ENCODE results near the gene GRAMD2B. TPM values are rescaled to one million over a fixed set of nuclear protein-coding genes. Genes with fewer than 3 reads are reported as not detected.

Gene GRAMD2B
- total and polyA plus RNA-seq, 2 of the 13 experiments (the other 11 are each of a cell fraction or from before 2014, with no cell fraction given) = 8.1 to 10.6 TPM

DNA sequence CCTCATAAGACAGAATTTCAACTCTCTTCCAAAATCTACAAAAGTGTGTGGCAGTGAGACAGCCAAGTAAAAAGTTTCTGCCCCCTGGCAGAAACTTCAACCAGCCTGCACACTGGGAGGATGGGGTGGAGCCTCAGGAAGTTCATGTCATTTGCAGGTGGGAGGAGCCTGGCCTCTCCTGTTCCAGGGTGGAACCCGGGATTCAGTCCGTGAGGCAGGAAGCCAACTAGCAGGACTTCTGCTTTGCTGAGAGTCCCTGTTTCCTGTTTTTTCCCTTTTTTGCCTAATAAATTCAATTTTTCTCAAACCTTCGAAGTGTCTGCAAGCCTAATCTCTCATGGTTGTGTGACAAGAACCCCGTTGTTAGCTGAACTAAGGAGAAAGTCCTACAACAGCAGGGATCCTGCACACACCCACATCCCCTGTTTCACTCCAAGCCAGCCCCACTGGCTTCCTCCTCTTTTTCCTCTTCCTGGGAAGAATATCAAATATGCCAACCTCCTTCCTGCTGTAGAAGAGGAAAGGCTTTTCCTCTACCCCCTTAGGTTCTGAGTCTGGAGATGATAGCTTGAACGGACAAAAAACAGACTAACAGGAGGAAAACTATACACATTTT, 102.5 kb downstream of the GRAMD2B start:
- Histone ChIP-seq H3K4me1 (ENCODE audit: insufficient read depth, low read length) (0 out of 2 replicates have a peak, but pooled peaks cover 7% of the 10 kb centered on the region), H3K9me3 (ENCODE audit: low read length) (no peaks in the 10 kb centered on the region), H3K4me2 (ENCODE audit: low read depth, low read length) (peak overlapping the region; percentile 82), H3K79me2 (ENCODE audit: insufficient read depth, low read length) (no peaks in the 10 kb centered on the region), H3K36me3 (replicated peaks in 1 of 2; ENCODE audit: control insufficient read depth in 1 of 2, insufficient read depth in 2 of 2, low read length in 2 of 2) (no peaks in the 10 kb centered on the region), H3K4me3 (replicated peaks in 1 of 3; ENCODE audit: insufficient read depth in 1 of 3, low read depth in 2 of 3, low read length in 3 of 3) (peak overlapping the region; percentile 16 to 52 (median 46); a peak in 5 of 6 replicates), H4K20me1 (ENCODE audit: insufficient read depth, low read length) (no peaks in the 10 kb centered on the region), H3K9ac (ENCODE audit: insufficient read depth, low read depth, low read length) (peak overlapping the region; percentile 66; the same call in 1 of the 2 replicates), H3K27me3 (ENCODE audit: control insufficient read depth in 1 of 2, insufficient read depth in 2 of 2, low read length in 2 of 2) (no peaks in the 10 kb centered on the region), H2AFZ (ENCODE audit: low read length) (peak overlapping the region; percentile 93), H3K27ac (ENCODE audit: extremely low read length, insufficient read depth, low read length) (no peak overlapping the region)
- CTCF ChIA-PET (ENCODE audit: low intra/inter-chr PET ratio, low total read pairs) = no interaction called here
- in situ Hi-C loops (cut with HindIII; ENCODE audit: extremely low pct_ligation_motif_present, low pct_unique_long_range_greater_than_20kb) (no loop called here), intact Hi-C loops (cut with micrococcal nuclease; ENCODE audit: unreplicated experiment) (loop anchor here (5.0 kb wide), 1 partner anchor 1793 kb away; no protein-coding TSS in a partner anchor)
- peak; percentile 40 for DNase-seq (ENCODE audit: low spot score)
- ATAC-seq = peak; percentile 95
- 17% methylated on average over 5 of the region's 5 CpGs for WGBS (ENCODE audit: low lambda C conversion rate)
- TF ChIP-seq POLR2G (IDR thresholded peaks at IDR 0.05; ENCODE audit: low read depth, low read length) = peak; percentile 72
- TF ChIP-seq IKZF1 (IDR thresholded peaks at IDR 0.05) = no peak
- TF ChIP-seq KAT8 (CRISPR knock-in tag; IDR thresholded peaks at IDR 0.05) = peak; percentile 67; the same call in 1 of the 2 replicates
- TF ChIP-seq POLR2A (IDR thresholded peaks at IDR 0.05; ENCODE audit: insufficient read depth in 1 of 2, low read depth in 2 of 2, low read length in 2 of 2) = peak in 1 of 2 experiments; percentile 69; a peak in 2 of 4 replicates
- TF ChIP-seq ZFX (CRISPR knock-in tag; IDR thresholded peaks at IDR 0.05; ENCODE audit: low read depth) = peak; percentile 33; the same call in 1 of the 2 replicates
- TF ChIP-seq, protein P1, sequence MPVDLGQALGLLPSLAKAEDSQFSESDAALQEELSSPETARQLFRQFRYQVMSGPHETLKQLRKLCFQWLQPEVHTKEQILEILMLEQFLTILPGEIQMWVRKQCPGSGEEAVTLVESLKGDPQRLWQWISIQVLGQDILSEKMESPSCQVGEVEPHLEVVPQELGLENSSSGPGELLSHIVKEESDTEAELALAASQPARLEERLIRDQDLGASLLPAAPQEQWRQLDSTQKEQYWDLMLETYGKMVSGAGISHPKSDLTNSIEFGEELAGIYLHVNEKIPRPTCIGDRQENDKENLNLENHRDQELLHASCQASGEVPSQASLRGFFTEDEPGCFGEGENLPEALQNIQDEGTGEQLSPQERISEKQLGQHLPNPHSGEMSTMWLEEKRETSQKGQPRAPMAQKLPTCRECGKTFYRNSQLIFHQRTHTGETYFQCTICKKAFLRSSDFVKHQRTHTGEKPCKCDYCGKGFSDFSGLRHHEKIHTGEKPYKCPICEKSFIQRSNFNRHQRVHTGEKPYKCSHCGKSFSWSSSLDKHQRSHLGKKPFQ (CRISPR knock-in tag; IDR thresholded peaks at IDR 0.05; ENCODE audit: insufficient replicate concordance) = no peak
- TF ChIP-seq GLI4 (CRISPR knock-in tag; IDR thresholded peaks at IDR 0.05; ENCODE audit: borderline replicate concordance) = no peak
- peak; percentile 50 for TF ChIP-seq PHF8 (CRISPR knock-in tag; IDR thresholded peaks at IDR 0.05)
- TF ChIP-seq, protein P2, sequence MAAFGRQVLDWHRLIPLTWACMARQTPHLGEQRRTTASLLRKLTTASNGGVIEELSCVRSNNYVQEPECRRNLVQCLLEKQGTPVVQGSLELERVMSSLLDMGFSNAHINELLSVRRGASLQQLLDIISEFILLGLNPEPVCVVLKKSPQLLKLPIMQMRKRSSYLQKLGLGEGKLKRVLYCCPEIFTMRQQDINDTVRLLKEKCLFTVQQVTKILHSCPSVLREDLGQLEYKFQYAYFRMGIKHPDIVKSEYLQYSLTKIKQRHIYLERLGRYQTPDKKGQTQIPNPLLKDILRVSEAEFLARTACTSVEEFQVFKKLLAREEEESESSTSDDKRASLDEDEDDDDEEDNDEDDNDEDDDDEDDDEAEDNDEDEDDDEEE (CRISPR knock-in tag; IDR thresholded peaks at IDR 0.05) = no peak
- TF ChIP-seq, protein P3, sequence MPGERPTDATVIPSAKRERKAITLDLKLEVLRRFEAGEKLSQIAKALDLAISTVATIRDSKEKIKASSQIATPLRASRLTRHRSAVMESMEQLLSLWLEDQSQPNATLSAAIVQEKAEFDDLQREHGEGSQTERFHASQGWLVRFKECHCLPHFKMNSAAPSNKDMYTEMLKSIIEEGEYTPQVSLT (CRISPR knock-in tag; IDR thresholded peaks at IDR 0.05; ENCODE audit: borderline replicate concordance, low read depth) = no peak
- no peak for TF ChIP-seq GABPA (IDR thresholded peaks at IDR 0.05; ENCODE audit: low read depth, low read length)
- TF ChIP-seq GABPA (CRISPR knock-in tag; IDR thresholded peaks at IDR 0.05; ENCODE audit: low read depth) = 0 out of 2 replicates have a peak, but pooled peaks have one; percentile 28
- peak; percentile 48; the same call in 1 of the 2 replicates for TF ChIP-seq TAF1 (CRISPR knock-in tag; IDR thresholded peaks at IDR 0.05)
- TF ChIP-seq ZFP62 (CRISPR knock-in tag; IDR thresholded peaks at IDR 0.05) = no peak
- TF ChIP-seq HNRNPH1 (optimal IDR thresholded peaks at IDR 0.05; ENCODE audit: low read depth, low read length) = no peak
- peak; percentile 64 for TF ChIP-seq POLR2AphosphoS5 (IDR thresholded peaks at IDR 0.05; ENCODE audit: low read depth, low read length)
- TF ChIP-seq SAP130 (CRISPR knock-in tag; IDR thresholded peaks at IDR 0.05; ENCODE audit: low read depth) = peak; percentile 43; the same call in 1 of the 2 replicates
- peak; percentile 40 for TF ChIP-seq SALL1 (CRISPR knock-in tag; IDR thresholded peaks at IDR 0.05)
- BruUV-seq (replicated peaks) = no TSS peak
- POLR2A ChIA-PET = no interaction called here
- no peak for FAIRE-seq

Measured in HepG2 (cell line).